H1 (cell line): ENCODE results near the gene MAPT.

Source experiments
- CBX5 ChIP-seq: fragments of 300-800, 300-1000 bp; sonication (generic); IDR thresholded peaks from 2 replicates; pipeline ENCODE4 v1.7.1; 2016; ENCODE audit warnings: antibody characterized with exemption, low read length, low read depth
- CTCF ChIP-seq, 3 experiments: IDR thresholded peaks; 1 replicate in 2 of 3; 2 replicates in 1 of 3; pipeline versions ENCODE4 v1.5.1 to v1.6.1; 2011; ENCODE audit warnings: low read length in 3 of 3, mild to moderate bottlenecking in 3 of 3, inconsistent platforms in 2 of 3, low read depth in 1 of 3, moderate library complexity in 1 of 3; ENCODE audit not compliant: insufficient read depth in 1 of 3; ENCODE audit errors: control extremely low read depth in 1 of 3
- NANOG ChIP-seq: IDR thresholded peaks from 2 replicates; pipeline ENCODE4 v1.6.1; 2011; ENCODE audit warnings: low read length, low read depth, mild to moderate bottlenecking, inconsistent platforms; ENCODE audit not compliant: insufficient read depth, poor library complexity, severe bottlenecking
- POLR2A ChIP-seq, 2 experiments: IDR thresholded peaks; 1 replicate in 1 of 2; 2 replicates in 1 of 2; pipeline ENCODE4 v1.6.1; 2011; ENCODE audit warnings: low read depth in 2 of 2, low read length in 2 of 2, mild to moderate bottlenecking in 2 of 2; ENCODE audit errors: control extremely low read depth in 1 of 2
- POLR2AphosphoS5 ChIP-seq: IDR thresholded peaks from 2 replicates; pipeline ENCODE4 v1.6.1; 2011; ENCODE audit warnings: low read depth, low read length
- SIN3A ChIP-seq, 2 experiments: IDR thresholded peaks in 1 of 2; conservative IDR thresholded peaks in 1 of 2; 2 replicates each; pipeline ENCODE4 v1.6.1; 2011 to 2012; ENCODE audit warnings: low read length in 2 of 2, improper control_type of control experiment in 1 of 2, low read depth in 1 of 2, mild to moderate bottlenecking in 1 of 2
- SUZ12 ChIP-seq: fragments of 200-600 bp; sonication (generic); IDR thresholded peaks from 2 replicates; pipeline ENCODE4 v1.6.1; 2012; ENCODE audit warnings: mild to moderate bottlenecking, inconsistent platforms, low read length, moderate library complexity, mixed read lengths
- YY1 ChIP-seq: IDR thresholded peaks from 2 replicates; pipeline ENCODE4 v1.6.1; 2011; ENCODE audit warnings: low read depth, mild to moderate bottlenecking, low read length

GRCh38 chr17:45852535-45853297 lies 41.6 kb upstream of the MAPT start:
- TF ChIP-seq CTCF (IDR thresholded peaks at IDR 0.05; ENCODE audit: control extremely low read depth in 1 of 3, insufficient read depth in 1 of 3, low read depth in 1 of 3, low read length in 3 of 3) (peak; percentile 49 to 91 (median 87)), SIN3A (conservative IDR thresholded peaks at IDR 0.05 in 1 of 2, IDR thresholded peaks at IDR 0.05 in 1 of 2; ENCODE audit: low read depth in 1 of 2, low read length in 2 of 2) (no peak), POLR2AphosphoS5 (no peak), SUZ12 (no peak), NANOG (no peak), YY1 (no peak), POLR2A (IDR thresholded peaks at IDR 0.05; ENCODE audit: control extremely low read depth in 1 of 2, low read depth in 2 of 2, low read length in 2 of 2) (no peak), CBX5 (no peak)
